Pancreas (tissue), 10 donors: ENCODE measurements around the gene TRIM71. TPM values are rescaled to one million over a fixed set of nuclear protein-coding genes. Genes with fewer than 3 reads are reported as not detected.
"Not testable (repeated sequence)": the region's sequence is repeated elsewhere in the genome, so short reads cannot be mapped to it uniquely, and the experiment has no call there.

Experiments used
- ATAC-seq, 4 donors: fragments of 200-7000 bp; cut with Tn5 transposase; one replicate each; pipeline versions ENCODE4 v1.8.0 to v1.9.1; 2020; ENCODE audit warnings: mild to moderate bottlenecking in 4 of 4, moderate library complexity in 4 of 4
- DNase-seq, 6 donors: peaks; one replicate each; pipeline ENCODE4 v3.0.0-alpha.2; 2020
- FAIRE-seq: peaks from 2 replicates; lab custom pipeline; 2012; peaks lifted over from hg19 to GRCh38; lab: Jason Lieb, UNC
- H3K27ac ChIP-seq, 4 donors: fragments of 200-600 bp; sonication (generic); 1 replicate in 3 of 4; 2 replicates in 1 of 4; pipeline versions ENCODE4 v1.5.0 to v1.8.0; 2020
- H3K27me3 ChIP-seq, 4 donors: fragments of 200-600 bp; one replicate each; pipeline ENCODE4 v1.8.0; 2021
- H3K36me3 ChIP-seq, 3 donors: fragments of 200-600 bp; sonication (generic) in 1 of 3; one replicate each; pipeline versions ENCODE4 v1.5.0 to v1.8.0; 2020 to 2021
- H3K4me1 ChIP-seq, 3 donors: fragments of 200-600 bp; one replicate each; pipeline ENCODE4 v1.8.0; 2021
- H3K4me3 ChIP-seq, 4 donors: fragments of 200-600 bp; sonication (generic) in 2 of 4; one replicate each; pipeline versions ENCODE4 v1.5.0 to v1.8.0; 2020 to 2021
- H3K9me3 ChIP-seq, 4 donors: fragments of 200-600 bp; one replicate each; pipeline ENCODE4 v1.8.0; 2021
- whole genome bisulfite sequencing, 2 donors: extraction: QIAGEN DNeasy Blood & Tissue Kit; methylation state at CpG; one replicate each; pipeline ENCODE4 v1.1.7; 2013; 5-methylcytosine and 5-hydroxymethylcytosine counted together
- intact Hi-C, 3 donors: fragments of 100-400 bp; cut with DNase I; formaldehyde crosslinking; loops; one replicate each; pipeline versions ENCODE4 v1.11.1 to v1.14.2; 2022
- polyA plus RNA-seq, 2 donors: library from polyadenylated mRNA; stranded (reverse); fragments of 200-250 nt; gene quantifications; one replicate each; pipeline ENCODE4 v1.2.3, GENCODE V29; 2013
- total RNA-seq, 6 donors: library from RNA; stranded (reverse); fragmentation: NEBNext Ultra II Directional in 4 of 6; extraction: Animal tissue kit (Norgen Biotek cat#: 25700) in 4 of 6; gene quantifications; one replicate each; pipeline versions ENCODE4 v1.2.1 to v1.2.4, GENCODE V29; 2021 to 2023
- TF ChIP-seq, protein P1 (sequence below), 4 donors: fragments of 200-600 bp; sonication (generic) in 3 of 4; IDR thresholded peaks; one replicate each; pipeline versions ENCODE4 v1.5.0 to v1.8.0; 2021; ENCODE audit warnings: antibody characterized with exemption in 4 of 4
- donor health status: healthy with polysubstance abuse.
- donor health status: DM: no; HTN: no; CAD: no; lungs with moderate emphysema.
- donor health status: DM: no; HTN: no; CAD: no.
- donor health status: control.
- donor health status: control.
- donor health status: Bipolar disorder and iron deficiency.
- donor health status: DM: yes; HTN: yes; CAD: no.
- donor health status: DM: no; HTN: no; CAD: no.
- donor health status: DM: no; HTN: no; CAD: no.
- donor health status: DM: yes; HTN: yes; CAD: no.

Gene TRIM71
- total and polyA plus RNA-seq, 8 donors, result 0.02 to 0.28 (median 0.03) TPM; not detected in 5

GRCh38 chr3:32912046-32912445 is 94.2 kb downstream of the TRIM71 start:
- TF ChIP-seq, protein P1, sequence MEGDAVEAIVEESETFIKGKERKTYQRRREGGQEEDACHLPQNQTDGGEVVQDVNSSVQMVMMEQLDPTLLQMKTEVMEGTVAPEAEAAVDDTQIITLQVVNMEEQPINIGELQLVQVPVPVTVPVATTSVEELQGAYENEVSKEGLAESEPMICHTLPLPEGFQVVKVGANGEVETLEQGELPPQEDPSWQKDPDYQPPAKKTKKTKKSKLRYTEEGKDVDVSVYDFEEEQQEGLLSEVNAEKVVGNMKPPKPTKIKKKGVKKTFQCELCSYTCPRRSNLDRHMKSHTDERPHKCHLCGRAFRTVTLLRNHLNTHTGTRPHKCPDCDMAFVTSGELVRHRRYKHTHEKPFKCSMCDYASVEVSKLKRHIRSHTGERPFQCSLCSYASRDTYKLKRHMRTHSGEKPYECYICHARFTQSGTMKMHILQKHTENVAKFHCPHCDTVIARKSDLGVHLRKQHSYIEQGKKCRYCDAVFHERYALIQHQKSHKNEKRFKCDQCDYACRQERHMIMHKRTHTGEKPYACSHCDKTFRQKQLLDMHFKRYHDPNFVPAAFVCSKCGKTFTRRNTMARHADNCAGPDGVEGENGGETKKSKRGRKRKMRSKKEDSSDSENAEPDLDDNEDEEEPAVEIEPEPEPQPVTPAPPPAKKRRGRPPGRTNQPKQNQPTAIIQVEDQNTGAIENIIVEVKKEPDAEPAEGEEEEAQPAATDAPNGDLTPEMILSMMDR (IDR thresholded peaks at IDR 0.05), result no peak
- WGBS, 2 donors, result 92 to 100% methylated on average over 1 of the region's 1 CpG
- Histone ChIP-seq H3K27me3 (no peaks in the 10 kb centered on the region), H3K36me3 (no peaks in the 10 kb centered on the region), H3K9me3 (no peaks in the 10 kb centered on the region), H3K27ac (no peak overlapping the region), H3K4me1 (no peaks in the 10 kb centered on the region), H3K4me3 (no peak overlapping the region)
- intact Hi-C loops, result no loop called here
- ATAC-seq (no peak), FAIRE-seq (no peak), DNase-seq (no peak)

DNA sequence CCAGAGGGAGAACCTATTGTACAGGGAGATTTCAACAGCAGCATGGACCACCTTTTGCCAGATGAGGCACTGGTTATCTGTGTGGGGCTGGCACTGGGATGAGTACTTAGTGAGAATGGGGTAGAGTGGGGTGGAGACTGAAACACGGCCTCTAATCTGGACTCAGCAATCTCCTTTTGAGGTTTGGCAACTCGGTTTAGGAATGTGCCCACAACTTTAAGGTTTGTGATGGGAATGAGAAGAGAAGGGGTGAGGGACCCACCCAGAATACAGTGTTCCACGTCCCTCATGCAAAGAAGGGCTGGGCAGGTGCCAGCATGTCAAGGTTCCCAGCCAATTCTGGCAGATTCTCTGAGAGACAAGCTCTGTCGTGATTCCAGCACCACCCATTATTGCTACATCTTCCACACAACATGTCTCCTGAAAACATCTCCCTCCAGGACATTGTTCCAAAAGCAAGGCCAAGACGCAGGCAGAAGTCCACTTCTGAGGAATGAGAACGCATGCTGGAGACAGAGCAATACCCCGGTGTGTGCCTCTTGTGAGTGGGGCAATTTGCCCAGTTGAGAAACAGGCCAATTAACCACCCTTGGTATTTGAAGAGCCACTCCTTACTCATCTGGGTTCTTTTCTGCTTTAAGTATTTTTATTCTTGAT is 96.1 kb downstream of the TRIM71 start:
- H3K27ac ChIP-seq, result no peak overlapping the region
- DNase-seq (no peak), FAIRE-seq (no peak), ATAC-seq (peak in 2 of 4 donors; percentile 24 to 32)
- H3K4me1 ChIP-seq, result no peaks in the 10 kb centered on the region
- TF ChIP-seq, protein P1 (IDR thresholded peaks at IDR 0.05), result no peak
- no peaks in the 10 kb centered on the region for H3K27me3 ChIP-seq
- H3K9me3 ChIP-seq, result no peaks in the 10 kb centered on the region
- intact Hi-C loops, result no loop called here
- no peaks in the 10 kb centered on the region for H3K36me3 ChIP-seq
- 49 to 59% methylated on average over 7 of the region's 7 CpGs for WGBS, 2 donors
- no peak overlapping the region for H3K4me3 ChIP-seq

DNA sequence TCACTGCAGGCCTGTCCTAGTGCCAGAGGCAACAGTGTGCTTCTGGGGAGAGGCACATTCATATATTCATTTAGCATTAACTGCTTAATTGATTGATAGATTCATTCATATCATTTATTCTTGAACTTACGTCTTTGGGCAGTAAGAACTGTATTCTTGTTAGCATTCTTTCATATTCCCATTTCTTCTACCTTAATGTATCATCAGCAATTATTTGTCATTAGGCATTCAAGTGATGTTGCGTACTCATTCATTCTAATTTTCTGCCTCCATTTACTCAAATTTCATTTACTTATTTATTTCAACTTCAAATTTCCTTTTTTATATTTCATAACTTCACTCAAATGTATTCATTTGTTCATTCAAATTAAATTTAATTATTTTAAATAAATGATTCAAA is 102.1 kb downstream of the TRIM71 start:
- Histone ChIP-seq H3K27me3 (no peaks in the 10 kb centered on the region), H3K4me3 (no peak overlapping the region), H3K36me3 (no peaks in the 10 kb centered on the region), H3K4me1 (no peaks in the 10 kb centered on the region), H3K9me3 (no peaks in the 10 kb centered on the region), H3K27ac (no peak overlapping the region)
- no peak for FAIRE-seq
- intact Hi-C loops, result no loop called here
- DNase-seq, result no peak
- WGBS, 2 donors, result 76 to 82% methylated on average over 2 of the region's 2 CpGs
- TF ChIP-seq, protein P1 (IDR thresholded peaks at IDR 0.05), result no peak
- no peak for ATAC-seq

DNA sequence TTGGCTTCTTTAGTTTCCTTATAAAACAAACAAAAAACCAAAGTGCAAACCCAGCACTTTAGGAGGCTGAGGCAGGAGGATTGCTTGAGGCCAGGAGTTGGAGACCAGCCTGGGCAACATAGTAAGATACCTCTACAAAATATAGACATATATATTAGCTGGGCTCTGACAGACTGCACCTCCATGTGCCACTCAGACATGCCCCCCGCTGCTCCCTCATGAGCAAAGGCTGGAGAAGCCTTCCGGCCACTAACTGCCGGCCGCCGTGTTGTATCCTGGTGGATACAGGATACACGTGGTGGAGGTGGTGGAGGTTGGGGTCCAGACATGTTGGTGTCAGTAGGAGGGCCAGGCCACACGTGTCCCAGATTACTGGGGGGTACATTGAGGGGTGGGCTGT is 104.3 kb downstream of the TRIM71 start:
- intact Hi-C loops, result no loop called here
- FAIRE-seq, result no peak
- no peaks in the 10 kb centered on the region for H3K4me1 ChIP-seq
- TF ChIP-seq, protein P1 (IDR thresholded peaks at IDR 0.05), result no peak
- no peak overlapping the region for H3K27ac ChIP-seq
- H3K9me3 ChIP-seq, result no peaks in the 10 kb centered on the region
- no peak overlapping the region for H3K4me3 ChIP-seq
- no peak for DNase-seq
- no peak for ATAC-seq
- 82 to 84% methylated on average over 7 of the region's 7 CpGs for WGBS, 2 donors
- H3K36me3 ChIP-seq, result no peaks in the 10 kb centered on the region
- H3K27me3 ChIP-seq, result no peaks in the 10 kb centered on the region

DNA sequence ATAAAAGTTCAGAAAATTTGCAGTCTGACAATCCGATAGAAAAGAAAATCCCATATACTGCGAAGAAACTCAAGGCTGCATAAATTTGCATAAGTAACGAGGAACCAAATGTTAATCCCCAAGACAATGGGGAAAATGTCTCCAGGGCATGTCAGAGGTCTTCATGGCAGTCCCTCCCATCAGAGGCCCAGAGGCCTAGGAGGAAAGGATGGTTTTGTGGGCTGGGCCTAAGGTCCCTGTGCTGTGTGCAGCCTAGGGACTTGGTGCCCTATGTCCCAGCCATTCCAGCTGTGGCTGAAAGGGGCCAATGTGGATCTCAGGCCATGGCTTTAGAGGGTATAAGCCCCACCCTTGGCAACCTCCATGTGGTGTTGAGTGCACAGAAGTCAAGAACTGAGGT is 112.4 kb downstream of the TRIM71 start:
- Histone ChIP-seq H3K4me3 (no peak overlapping the region), H3K27me3 (no peaks in the 10 kb centered on the region), H3K4me1 (no peaks in the 10 kb centered on the region), H3K27ac (no peak overlapping the region), H3K9me3 (no peaks in the 10 kb centered on the region), H3K36me3 (no peaks in the 10 kb centered on the region)
- ATAC-seq (no peak), FAIRE-seq (no peak), DNase-seq (no peak)
- WGBS, 2 donors, result 89 to 93% methylated on average over 3 of the region's 3 CpGs
- intact Hi-C loops, result no loop called here
- TF ChIP-seq, protein P1 (IDR thresholded peaks at IDR 0.05), result no peak

DNA sequence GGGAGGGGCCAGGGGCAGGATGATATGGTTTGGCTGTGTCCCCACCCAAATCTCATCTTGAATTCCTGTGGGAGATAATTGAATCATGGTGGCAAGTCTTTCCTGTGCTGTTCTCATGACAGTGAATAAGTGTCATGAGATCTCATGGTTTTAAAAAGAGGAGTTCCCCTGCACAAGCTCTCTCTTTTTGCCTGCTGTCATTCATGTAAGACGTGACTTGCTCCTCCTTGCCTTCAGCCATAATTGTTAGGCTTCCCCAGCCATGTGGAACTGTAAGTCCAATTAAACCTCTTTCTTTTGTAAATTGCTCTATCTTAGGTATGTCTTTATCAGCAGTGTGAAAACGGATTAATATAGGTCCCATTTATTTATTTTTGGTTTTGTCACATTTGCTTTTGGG is 113.5 kb downstream of the TRIM71 start:
- intact Hi-C loops, result not testable (repeated sequence)

More for the DNA sequence above, 113.5 kb downstream of the TRIM71 start:
- H3K9me3 ChIP-seq, H3K27me3 ChIP-seq, H3K36me3 ChIP-seq, DNase-seq, FAIRE-seq, H3K4me1 ChIP-seq, H3K4me3 ChIP-seq, H3K27ac ChIP-seq, ATAC-seq: not testable (repeated sequence)
- 60 to 68% methylated on average over 2 of the region's 2 CpGs for WGBS, 2 donors
